Measurements from ENCODE around the gene ST6GALNAC1. TPM values are rescaled to one million over a fixed set of nuclear protein-coding genes. Genes with fewer than 3 reads are reported as not detected.

Gene ST6GALNAC1
- total RNA-seq, 1 donor from 2014 or later: 1.3 TPM

DNA sequence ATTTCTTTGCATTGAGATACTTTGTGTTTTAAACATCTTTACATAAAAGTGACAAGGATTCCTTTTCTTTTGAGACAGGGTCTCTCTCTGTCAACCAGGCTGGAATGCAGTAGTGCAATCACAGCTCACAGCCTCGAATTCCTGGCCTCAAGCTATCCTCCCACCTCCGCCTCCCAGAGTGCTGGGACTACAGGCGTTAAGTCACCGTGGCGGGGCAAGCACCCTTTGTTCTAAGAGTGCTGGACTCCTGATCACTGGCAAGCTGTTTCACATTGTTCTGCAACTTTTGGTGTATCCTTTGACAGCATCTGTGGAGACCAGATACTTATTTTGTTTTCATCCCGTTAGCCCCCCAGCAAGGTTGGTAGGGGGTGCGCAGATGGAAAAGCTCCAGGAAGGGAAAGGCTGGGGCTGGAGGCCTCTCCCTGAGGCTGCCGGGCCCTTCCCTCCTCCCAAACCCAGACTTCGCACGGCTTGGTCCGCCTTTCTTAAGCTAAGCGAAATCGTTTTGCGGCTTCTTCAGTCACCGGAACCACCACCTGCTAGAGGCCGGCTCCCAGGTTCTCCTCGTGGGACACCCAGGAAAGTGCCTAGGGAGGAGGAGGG is 59.0 kb downstream of the ST6GALNAC1 start:
- peaks cover 4% of the 10 kb centered on the region for H3K36me3 Mint-ChIP-seq
- peaks cover 67% of the 10 kb centered on the region for H3K27me3 Mint-ChIP-seq (ENCODE audit: low read depth)
- DNase-seq (ENCODE audit: low spot score in 2 of 2, unreplicated experiment in 2 of 2): no peak
- TF ChIP-seq, protein P1, sequence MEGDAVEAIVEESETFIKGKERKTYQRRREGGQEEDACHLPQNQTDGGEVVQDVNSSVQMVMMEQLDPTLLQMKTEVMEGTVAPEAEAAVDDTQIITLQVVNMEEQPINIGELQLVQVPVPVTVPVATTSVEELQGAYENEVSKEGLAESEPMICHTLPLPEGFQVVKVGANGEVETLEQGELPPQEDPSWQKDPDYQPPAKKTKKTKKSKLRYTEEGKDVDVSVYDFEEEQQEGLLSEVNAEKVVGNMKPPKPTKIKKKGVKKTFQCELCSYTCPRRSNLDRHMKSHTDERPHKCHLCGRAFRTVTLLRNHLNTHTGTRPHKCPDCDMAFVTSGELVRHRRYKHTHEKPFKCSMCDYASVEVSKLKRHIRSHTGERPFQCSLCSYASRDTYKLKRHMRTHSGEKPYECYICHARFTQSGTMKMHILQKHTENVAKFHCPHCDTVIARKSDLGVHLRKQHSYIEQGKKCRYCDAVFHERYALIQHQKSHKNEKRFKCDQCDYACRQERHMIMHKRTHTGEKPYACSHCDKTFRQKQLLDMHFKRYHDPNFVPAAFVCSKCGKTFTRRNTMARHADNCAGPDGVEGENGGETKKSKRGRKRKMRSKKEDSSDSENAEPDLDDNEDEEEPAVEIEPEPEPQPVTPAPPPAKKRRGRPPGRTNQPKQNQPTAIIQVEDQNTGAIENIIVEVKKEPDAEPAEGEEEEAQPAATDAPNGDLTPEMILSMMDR (IDR thresholded peaks at IDR 0.05; ENCODE audit: unreplicated experiment): no peak
- peaks cover 12% of the 10 kb centered on the region for H3K4me1 Mint-ChIP-seq
- no peak overlapping the region for H3K27ac Mint-ChIP-seq
- H3K4me3 Mint-ChIP-seq: peak overlapping the region; percentile 66
- H3K9me3 Mint-ChIP-seq: peaks cover 3% of the 10 kb centered on the region

DNA sequence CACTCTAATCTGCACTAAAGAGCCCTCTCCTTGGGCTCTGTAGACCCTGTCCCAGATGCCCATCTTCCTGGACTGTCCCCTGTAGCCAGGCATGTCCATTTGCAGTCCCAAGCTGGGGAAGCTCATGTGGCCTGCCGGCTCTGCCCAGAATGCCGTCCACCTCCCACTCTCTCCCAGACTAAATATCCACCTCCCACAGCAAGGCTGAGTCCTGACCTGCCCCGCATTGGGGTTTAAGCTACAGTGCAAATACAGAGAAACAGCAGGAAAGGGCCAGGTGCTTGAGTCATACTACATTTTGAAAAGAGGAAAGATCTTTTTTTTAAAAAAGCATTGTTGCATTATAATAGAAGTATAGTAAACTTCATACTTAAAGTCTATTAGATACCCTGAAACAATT is 60.9 kb downstream of the ST6GALNAC1 start:
- DNase-seq (ENCODE audit: low spot score in 2 of 2, unreplicated experiment in 2 of 2): no peak
- TF ChIP-seq, protein P1 (IDR thresholded peaks at IDR 0.05; ENCODE audit: unreplicated experiment): no peak
- H3K4me1 Mint-ChIP-seq: peaks cover 12% of the 10 kb centered on the region
- H3K27ac Mint-ChIP-seq: no peak overlapping the region
- no peaks in the 10 kb centered on the region for H3K9me3 Mint-ChIP-seq
- peaks cover 52% of the 10 kb centered on the region for H3K27me3 Mint-ChIP-seq (ENCODE audit: low read depth)
- no peaks in the 10 kb centered on the region for H3K36me3 Mint-ChIP-seq
- H3K4me3 Mint-ChIP-seq: no peak overlapping the region

DNA sequence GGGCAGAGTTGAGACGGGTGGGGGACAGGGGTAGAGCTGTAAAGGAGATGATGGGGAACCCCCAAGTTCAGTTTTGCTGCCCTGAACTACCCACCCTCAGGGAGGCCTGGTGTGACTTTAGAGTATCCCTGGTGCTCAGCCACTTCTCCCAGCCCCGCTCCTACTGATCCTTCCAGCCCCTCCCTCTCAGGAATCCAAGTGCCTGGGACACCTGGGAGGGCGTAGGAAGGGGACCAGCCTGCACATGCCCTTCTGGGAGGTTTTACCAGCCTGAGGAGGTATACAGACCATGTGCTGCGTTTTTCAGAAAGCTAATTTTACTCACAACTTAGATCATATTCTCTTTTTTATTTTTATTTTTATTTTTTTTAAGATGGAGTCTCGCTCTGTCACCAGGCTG is 62.0 kb downstream of the ST6GALNAC1 start:
- Mint-ChIP-seq H3K27me3 (ENCODE audit: low read depth) (peaks cover 41% of the 10 kb centered on the region), H3K9me3 (no peaks in the 10 kb centered on the region), H3K36me3 (no peaks in the 10 kb centered on the region), H3K27ac (no peak overlapping the region), H3K4me3 (no peak overlapping the region), H3K4me1 (peaks cover 2% of the 10 kb centered on the region)
- DNase-seq (ENCODE audit: low spot score in 2 of 2, unreplicated experiment in 2 of 2): no peak
- TF ChIP-seq, protein P1 (IDR thresholded peaks at IDR 0.05; ENCODE audit: unreplicated experiment): no peak

DNA sequence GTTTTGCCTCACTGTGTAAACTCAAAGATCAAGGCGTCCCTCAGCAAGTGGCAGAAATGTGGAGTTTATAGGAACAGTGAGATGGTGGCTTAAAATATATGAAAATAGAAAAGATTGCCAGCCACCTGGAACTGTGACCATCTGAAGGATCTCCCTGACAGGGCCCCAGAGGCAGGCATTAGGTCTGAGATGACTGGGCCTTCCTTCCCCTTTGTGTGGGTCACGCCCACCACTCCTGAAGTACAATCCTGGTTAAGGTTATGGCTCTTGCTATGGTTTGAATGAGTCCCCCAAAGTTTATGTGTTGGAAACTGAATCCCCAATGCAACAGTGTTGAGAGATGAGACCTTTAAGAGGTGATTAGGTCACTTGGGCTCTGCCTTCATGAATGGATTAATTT is 64.3 kb downstream of the ST6GALNAC1 start:
- Mint-ChIP-seq H3K4me1 (no peaks in the 10 kb centered on the region), H3K27ac (no peak overlapping the region), H3K4me3 (no peak overlapping the region), H3K27me3 (ENCODE audit: low read depth) (peaks cover 23% of the 10 kb centered on the region), H3K36me3 (no peaks in the 10 kb centered on the region), H3K9me3 (no peaks in the 10 kb centered on the region)
- TF ChIP-seq, protein P1 (IDR thresholded peaks at IDR 0.05; ENCODE audit: unreplicated experiment): no peak
- no peak for DNase-seq (ENCODE audit: low spot score in 2 of 2, unreplicated experiment in 2 of 2)

DNA sequence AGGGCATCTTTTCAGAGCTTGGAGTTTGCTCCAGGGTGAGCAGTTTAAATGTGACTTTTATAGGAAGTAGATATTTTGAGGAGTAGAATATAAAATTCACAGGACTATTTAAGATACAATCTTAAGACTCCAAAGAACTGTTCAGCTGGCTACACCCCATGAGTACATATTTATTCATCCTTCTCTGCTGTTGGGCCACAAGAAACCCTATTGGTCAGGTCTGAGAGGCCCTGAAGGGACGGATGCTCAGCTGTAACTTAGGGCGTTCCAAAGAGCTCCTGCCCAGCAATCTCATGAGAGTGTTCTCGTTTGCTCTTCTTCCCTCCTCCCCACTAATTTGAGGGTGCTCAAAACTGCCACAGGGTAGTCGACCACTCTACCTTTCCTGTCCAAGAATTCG is 65.2 kb downstream of the ST6GALNAC1 start:
- H3K27ac Mint-ChIP-seq: no peak overlapping the region
- no peaks in the 10 kb centered on the region for H3K4me1 Mint-ChIP-seq
- no peak for DNase-seq (ENCODE audit: low spot score in 2 of 2, unreplicated experiment in 2 of 2)
- peaks cover 14% of the 10 kb centered on the region for H3K27me3 Mint-ChIP-seq (ENCODE audit: low read depth)
- no peaks in the 10 kb centered on the region for H3K9me3 Mint-ChIP-seq
- TF ChIP-seq, protein P1 (IDR thresholded peaks at IDR 0.05; ENCODE audit: unreplicated experiment): no peak
- no peaks in the 10 kb centered on the region for H3K36me3 Mint-ChIP-seq
- no peak overlapping the region for H3K4me3 Mint-ChIP-seq

DNA sequence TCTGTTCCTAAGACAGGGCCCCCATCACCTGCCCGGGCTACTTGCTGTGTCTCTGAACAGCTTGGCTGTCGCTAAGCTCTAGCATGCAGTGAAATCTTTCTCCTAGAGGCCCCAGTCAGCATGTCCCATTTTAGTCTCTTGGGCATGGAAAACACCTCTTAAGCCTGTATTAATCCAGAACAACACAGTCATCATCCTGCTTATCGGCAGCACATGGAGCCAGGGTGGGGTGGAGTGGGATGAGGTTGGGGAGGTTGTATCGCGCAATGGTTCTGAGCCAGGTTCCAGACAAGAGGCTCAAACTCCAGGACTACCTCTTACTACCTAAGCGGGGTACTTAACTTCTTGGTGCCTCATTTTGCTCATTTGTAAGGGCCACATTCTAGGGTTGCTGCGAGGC is 65.7 kb downstream of the ST6GALNAC1 start:
- Mint-ChIP-seq H3K27ac (no peak overlapping the region), H3K36me3 (no peaks in the 10 kb centered on the region), H3K4me1 (no peaks in the 10 kb centered on the region), H3K4me3 (no peak overlapping the region), H3K27me3 (ENCODE audit: low read depth) (peaks cover 9% of the 10 kb centered on the region), H3K9me3 (no peaks in the 10 kb centered on the region)
- TF ChIP-seq, protein P1 (IDR thresholded peaks at IDR 0.05; ENCODE audit: unreplicated experiment): no peak
- no peak for DNase-seq (ENCODE audit: low spot score in 2 of 2, unreplicated experiment in 2 of 2)

Data from mesothelial cell of epicardium (in vitro differentiated cells).